Glomerular visceral epithelial cell (primary cell): ENCODE data around the gene CCND2.

Experiments
- DNase-seq: peaks from one replicate; pipeline ENCODE4 v3.0.0-alpha.2; 2016; ENCODE audit errors: extremely low spot score

The CCND2 gene

DNA sequence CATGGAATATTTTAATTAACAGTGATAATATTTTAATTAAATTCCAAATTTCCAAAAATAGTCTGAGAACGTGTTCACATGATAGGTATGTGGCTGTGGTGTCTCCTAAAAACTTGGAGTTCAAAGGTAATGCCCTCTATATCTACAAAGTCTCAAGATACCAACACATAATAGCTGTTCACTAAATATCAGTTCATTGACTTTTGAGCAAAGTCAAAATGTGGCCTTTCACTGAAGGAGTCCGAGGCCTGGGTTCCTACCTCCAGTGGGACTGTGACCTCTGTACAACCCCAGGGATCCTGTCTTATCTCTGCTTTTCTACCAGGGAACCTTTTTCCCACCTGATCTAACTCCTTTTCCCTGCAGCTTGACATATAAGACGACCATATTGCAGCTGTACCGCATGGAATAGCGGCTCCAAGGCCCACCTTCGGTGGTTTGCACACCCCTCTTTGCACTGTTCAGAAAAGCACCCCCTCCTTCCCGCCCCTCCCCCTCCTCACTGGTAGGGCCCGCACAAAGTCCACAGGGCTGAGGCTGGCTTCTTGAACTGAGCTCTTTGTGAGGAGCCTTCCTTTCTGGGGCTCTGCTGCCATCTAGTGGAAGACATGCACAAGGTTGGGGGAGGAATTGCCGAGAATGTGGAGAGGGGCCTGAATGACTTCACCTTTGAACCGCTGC lies 3.1 kb downstream of the CCND2 start:
- DNase-seq = peak; percentile 85

DNA sequence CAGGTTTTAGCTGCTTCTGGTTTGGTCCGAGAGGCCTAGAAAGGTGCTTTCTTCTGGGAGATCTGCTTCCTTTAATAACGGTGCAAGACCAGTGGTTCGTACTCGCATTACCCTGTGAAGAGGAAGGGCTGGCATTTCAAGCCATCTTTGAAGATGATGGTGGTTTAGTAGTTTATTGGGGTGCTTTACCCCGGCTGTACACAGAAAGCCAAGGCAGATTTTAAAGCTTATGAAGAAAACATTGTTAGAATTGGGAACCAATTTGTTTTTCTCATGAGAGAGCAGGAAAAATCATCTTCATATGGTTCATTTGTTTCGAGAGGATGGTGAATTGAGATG lies 3.6 kb downstream of the CCND2 start:
- no peak for DNase-seq

DNA sequence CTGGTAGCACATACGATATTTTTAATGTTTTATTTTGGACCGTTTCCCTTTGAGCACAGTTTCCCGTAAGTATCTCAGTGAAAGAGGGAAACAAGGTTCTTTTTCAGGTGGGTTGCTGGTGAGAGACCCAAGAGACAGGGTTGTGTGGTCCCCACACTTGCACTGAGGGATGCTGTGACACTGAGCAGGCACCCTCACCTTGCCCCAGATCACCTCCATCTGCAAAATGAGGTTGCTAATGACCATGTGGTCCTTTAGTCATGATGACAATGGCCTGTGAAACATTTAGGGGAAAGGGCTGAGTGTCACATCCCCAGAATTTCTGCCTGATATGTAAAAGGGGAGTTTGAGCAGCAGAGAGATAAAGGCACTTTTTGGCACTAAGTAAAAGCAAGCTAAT lies 4.3 kb downstream of the CCND2 start:
- DNase-seq = no peak

DNA sequence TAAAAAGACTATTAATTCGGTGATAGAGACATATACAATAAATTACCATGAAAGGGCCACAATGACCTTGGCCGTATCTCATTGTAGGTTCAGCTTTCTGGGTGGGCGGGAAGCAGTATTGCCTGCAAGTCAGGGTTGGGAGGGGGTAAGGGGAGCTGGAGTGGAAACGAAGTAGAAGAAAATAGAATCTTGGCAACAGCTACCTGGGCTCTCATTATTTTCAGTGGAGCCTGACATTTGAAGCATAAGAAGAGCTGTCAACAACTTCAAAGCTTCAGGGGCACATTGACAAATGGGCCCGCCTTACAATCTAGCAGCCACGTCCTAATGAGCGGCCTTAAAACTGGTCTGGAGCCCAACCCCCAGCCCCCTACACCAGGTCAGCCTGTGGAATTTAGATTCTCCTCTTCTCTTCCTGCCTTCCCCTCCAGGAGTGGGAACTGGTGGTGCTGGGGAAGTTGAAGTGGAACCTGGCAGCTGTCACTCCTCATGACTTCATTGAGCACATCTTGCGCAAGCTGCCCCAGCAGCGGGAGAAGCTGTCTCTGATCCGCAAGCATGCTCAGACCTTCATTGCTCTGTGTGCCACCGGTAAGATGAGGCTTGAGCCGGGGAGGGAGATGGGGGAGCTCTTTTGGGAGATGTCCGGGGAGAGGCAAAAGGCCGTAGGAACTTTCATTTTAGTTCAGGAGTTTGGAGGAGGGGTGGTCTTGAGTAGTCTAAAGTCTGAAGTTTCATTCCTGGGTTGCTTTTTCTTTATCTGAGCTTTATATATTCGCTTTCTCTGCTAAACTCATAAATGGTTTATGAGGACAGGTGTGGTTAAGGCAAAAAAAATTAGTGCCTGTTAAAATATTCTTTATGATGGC lies 5.0 kb downstream of the CCND2 start:
- no peak for DNase-seq

DNA sequence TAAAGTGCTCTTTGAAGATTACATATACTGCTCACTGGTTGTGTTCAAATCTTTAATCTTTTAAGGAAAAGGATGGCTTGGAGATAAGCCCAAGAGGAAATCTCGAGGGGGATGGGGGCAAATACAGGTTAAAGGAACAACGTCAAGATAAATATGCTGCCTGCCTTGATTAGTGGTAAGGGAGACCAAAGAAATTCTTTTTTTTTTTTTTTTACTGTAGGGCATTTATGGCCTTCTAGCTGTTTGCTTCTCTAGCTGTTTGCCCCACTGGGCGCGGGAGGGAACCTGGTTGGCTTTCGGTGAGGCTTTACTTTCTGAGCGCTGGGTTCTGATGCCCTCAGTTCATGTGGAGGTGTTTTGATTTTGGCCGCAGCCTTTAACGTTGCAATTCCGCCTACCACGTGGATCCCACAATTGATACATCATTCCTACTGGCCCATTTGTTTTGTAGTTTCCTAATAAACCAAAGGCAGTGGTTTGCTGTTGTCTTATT lies 5.7 kb downstream of the CCND2 start:
- DNase-seq = no peak

DNA sequence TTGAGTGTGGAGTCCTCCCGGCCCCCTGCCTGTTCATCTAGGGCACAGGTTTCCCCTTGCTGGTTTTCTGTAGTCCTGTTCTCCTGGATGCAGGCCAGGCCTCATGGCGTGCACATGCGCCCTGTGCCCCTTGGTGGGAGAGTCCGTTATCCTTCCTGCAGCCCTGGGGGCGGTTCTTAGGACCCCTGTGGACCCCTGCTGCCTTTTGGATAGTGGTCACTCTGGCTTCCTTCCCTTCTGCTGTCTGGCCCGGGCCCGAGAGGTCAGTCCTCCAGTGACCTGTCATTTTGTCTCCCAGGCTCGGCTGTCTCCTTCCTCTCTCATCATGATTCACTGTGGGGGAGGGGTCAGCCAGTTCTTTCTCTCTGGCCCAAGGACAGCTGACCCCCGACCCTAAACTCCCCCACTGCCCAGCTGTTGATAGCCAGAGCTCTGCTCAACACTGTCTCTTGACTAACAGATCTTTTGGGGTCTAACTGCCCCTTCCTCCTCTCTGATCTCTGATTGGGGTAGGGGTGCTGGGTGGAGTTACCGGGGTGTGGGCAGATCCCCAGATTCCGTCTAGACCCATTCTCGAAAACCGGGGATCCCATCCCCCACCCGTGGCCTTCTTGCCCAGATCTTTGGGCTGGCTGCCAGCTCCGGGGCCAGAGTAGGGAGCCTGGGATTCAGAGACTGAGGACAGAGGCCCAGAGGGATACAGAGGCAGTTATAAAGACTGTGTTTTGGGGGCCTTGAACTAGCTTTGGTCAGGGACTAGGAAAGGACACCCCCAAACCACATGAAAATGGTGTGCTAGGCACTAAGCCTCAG lies 7.0 kb downstream of the CCND2 start:
- DNase-seq = no peak

DNA sequence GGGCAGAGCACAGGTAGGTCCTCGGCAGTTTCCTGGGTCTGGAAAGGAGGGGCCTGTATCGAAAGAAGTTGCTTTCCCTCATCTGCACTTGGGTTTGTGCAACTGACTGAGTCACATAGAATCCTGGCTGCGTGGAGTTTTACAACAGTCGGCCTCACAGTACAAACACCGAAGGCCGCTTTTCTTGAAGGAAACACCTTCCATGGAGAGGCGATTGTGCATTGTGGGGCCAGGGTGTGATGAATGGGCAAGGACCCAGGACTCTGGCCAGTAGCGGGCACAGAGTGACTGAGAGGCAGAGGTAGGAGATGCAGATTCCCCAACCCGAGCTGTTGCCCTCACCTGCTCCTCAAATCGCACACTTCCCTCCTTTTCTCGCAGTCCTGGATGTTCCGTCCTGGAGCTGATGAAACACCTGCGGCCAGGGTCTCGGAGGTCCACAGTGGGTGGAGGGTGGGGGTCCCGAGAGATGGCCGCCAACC lies 7.7 kb downstream of the CCND2 start:
- no peak for DNase-seq

DNA sequence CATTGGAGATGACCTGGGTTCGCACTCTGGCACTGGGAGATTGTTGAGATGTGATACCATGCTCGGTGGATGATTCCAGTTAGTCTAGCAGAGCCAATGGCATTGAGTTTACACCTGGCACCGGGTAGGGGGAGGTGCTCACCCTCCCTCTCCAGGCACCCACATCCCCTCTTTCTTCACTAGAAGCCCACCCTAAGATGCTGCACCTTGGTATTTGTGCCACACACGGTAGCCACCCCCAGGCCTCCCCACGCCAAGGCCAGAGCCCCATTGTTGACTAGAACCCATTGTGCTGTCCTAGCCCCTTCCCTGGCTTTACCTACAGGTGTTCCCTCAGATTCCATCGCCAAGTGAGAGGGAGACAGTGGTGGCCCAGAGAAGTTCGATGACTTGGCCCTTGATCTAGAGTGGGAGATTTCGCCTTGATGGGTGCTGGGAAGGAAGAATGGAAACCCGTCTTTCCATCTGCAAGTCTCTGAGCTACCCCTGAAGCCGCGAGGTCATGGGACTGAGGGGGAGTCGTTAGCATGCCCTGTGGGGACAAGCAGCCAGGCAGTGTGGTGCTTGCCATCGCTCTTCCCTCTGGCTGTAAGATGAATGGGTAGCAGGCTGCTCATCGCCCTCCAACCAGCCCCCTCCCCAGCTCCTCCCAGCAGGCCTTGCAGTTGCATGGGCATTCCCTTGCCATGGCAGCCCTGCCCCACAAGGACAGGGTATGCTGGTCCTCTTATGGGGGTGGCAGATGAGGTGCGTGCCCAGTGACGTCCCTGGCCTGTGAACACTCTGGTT lies 8.7 kb downstream of the CCND2 start:
- DNase-seq = no peak

DNA sequence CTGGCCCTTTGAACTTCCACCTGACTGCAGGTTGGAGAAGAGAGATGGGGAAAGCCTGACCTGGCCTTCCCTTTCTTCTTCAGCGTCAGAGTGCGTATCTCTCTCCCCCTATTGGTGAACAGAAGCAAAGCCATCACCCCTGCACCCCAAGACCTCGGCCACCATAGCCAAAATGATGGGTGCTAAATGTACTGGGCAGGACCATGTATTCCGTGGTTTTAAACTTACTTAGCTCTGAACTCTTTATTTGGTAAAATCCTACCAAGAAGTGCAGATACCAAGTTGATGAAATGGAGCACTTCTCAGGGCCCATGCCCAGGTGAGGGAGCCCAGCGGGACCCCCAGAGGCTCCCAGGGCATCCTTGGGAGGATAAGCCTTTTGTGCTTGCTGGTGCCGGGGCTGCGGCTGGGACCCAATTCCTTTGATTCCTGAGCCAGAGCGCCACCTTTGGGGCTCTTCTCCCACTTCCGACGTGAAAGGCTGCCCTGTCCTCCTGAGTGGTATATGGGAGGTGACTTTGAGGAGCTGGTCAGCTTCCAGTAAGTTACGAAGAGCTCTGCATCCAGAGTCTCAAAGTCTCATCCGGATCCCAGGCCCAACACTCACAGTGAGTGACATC lies 9.4 kb downstream of the CCND2 start:
- DNase-seq = no peak

DNA sequence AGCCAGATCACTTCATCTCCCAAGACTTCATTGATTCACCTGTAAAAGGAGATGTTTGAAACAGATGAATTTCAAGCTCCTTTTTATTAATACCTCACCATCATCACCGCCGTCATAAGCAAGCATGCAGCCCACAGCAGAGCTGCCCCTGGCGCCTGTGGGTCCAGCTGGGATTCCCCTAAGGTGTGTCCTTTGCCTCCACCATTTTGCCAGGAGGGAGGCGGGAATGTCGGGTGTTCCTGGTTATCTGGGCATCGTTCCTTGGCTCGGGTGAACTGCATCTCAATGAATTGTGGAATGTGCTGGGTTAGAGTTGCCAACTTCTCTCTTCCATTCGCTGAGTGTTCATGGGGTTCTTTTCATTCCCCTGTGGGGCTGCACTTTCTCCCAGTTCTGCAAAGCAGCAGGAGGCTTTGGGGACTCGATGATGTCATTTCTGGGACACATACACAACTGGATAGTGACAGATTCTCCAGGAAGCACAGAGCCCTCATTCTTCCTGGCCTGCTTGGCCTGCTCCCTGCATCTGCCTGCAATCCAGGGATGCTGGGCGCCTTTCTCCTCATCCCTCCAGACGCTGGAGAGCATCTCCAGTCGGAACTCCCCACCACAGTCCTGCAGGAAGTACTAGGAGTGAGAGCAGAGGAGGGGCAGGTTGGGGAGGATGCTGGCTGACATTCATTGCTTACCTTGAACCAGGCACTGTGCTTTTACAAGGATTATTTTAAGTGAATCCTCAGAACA lies 10.1 kb downstream of the CCND2 start:
- no peak for DNase-seq

DNA sequence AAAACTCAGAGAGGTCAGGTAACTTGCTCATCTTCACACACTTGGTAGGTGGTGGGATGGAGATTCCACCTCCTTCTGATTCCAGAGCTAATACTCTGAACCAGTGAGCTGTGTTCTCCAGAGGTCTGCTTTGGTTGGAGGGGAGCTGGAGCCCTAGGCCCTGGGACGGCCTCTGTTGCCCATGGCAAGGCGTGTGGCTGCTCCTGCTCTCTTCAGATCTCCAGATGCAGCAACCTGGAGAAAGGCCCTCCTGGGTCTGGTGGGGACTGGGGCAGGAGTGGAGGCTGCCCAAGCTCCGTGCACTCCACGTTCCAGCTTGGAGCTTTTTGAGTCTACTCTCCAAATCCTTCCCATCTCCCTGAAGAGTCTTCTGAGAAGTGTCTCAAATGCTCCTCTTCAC lies 10.7 kb downstream of the CCND2 start:
- DNase-seq = no peak

DNA sequence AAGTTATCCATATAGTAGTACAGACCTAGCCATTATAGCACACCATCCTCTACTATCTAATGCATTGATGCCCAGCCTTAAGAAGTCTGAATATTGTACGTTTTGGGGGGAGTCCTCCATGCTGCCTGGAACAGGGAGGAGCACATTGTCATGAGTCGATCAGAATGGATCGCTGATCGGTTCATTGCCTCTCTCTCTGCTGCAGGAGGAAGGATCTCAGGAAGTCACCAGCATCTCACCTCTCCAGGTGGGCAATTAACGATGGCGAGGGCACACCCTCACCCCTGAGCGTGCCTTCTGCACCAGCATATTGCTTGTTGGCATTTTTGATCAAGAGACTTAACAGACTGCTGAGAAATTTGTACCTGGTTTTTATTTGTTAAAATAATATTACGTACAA lies 11.5 kb downstream of the CCND2 start:
- DNase-seq = no peak

DNA sequence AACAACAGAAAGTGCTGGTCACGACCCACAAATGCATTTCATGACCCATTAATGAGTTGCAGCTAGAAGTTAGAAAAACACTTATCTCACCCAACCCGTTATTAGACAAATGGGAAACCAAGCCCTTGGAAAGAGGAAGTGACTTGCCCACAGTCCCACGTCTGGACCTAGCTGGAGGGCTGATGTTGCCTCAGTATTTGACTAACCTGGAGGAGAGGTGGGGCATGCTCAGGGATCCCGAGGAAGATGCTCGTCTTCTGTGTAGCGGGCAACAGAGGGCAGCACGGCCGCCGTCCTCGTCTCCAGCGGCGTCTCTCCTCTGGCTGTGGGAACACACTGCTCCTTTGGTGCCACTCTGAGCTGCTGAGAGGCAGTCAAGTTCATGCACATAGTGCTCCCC lies 12.7 kb downstream of the CCND2 start:
- DNase-seq = no peak

DNA sequence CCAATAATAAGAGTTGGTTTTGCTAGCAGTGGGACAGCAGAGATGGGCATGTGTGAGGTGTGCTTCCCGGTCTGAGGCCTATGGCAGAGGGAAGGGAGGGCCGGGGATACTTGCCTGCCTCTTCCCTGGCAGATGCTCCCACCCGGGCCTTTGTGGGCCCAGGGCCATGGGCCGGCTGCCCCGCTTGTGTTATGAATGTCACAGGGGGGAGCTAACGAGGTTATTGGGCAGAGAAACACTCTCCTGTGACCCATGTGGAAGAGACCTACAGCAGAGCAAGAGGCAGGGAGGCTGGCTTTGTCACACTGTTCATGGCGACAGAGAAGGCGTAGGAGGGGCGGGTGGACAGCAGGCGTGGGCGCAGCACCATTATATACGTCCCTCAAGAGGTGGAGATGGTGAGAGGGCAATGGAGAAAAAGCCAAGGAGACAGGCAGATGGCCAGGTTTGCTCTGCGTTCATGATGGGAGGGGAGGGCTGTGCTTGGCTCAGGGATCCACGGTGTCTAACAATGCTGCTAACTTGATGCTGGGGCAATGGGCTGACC lies 13.3 kb downstream of the CCND2 start:
- no peak for DNase-seq

DNA sequence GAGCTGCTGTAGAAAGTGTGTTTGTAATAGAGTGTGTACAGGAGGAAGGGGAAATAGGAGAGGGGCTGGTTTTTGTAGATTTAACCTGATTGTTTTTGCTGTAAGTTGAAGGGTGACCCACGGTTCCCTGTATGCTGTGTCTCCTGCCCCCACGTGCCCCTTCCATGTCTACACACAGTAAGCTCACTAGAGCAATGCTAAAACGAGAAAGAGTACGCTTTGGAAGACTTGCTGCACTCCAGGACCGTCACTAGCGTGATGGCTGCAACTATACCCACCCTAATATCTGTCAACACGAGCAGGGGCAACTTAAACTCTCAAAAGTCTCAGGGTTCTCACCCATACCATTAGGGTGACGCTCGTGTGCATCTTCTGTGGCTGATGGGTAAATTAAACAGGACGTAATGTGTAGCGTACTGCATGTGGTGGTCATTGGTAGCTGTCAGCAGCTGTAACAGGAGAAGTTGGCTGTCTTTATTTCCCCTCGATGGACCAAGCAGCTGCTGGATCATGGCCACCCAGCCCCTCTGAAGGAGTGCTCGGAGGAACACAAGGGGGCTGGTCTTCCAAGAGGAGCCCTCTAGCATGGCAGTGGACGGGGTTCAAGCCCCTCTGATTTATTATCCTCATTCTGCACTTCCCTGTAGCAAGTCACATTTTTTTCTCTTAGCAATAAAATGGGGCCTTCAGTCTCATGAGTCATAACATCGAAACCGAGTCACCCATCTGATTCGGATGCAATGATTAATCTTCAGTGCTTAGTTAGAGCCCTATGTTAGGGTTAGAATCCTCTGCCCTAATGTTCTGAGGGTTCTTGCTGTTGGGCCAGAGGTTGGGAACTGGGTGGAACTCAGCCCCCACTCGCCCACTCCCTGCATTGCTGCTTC lies 14.0 kb downstream of the CCND2 start:
- no peak for DNase-seq

DNA sequence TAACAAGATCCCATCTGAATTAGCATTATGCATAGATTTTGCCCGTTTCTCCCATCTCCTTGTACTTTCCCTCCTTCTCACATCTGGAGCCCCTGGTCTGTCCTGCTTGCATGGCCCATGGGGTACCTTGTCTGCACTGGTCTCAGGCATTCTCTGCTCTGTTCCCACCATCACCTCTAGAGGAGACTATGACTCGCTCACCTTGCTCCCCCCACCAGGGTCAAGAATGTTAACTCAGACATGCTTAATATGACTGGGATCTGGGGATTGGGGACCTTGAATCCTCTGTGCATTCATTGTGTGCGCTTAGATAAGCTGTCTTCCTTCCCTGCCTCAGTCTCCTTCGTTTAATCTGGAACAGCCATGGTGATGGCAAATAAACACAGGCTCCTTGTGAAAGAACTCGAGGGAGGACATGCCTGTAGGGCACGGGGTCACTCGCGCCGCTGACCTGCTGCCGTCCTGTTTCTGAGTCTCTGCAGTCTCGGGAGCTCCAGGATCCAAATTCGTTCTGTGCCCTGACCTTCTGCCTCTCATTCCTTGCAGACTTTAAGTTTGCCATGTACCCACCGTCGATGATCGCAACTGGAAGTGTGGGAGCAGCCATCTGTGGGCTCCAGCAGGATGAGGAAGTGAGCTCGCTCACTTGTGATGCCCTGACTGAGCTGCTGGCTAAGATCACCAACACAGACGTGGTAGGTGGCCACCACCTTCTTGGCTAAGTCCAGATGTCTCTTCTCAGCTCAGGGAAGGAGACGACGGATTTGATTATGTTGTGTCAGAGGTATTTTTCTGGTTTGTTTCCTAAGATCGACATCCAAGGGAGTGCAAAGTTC lies 15.0 kb downstream of the CCND2 start:
- DNase-seq = no peak

DNA sequence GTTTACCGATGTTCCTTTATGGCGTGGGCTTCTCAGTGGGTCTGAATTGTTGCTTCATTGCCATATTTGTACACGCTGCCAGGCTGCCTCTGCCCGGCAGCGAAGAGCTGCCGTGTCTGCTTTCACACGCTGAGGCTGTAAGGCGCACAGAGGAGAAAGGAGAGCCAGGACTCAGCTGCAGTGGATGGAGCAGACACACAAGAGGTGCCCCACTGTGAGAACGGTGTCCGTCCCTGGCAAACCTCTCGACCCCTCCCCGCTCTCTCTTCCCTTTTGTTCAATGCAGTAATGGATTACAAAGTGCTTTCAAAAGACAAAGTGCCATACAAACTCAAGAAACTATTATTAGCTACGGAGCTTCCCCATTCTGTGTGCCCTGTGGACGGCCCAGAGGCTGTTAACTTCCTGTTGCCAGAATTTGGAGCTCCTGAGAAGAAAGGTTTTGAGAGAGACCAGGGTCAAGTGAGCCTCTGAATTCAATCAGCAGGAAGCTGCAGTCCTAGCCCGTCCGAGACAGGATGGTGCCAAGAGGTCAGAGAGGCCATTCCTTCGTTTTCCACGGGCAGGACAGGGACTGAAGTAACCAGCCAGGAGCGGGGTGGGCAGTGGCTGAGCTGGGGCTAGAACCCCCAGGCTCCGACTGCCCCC lies 15.8 kb downstream of the CCND2 start:
- no peak for DNase-seq
